ENCODE results near the gene GPR42. TPM values are rescaled to one million over a fixed set of nuclear protein-coding genes. Genes with fewer than 3 reads are reported as not detected.

GPR42 gene
- total and polyA plus RNA-seq, 2 experiments from 2014 or later = not detected

- Histone ChIP-seq H3K9me2 (replicated peaks; ENCODE audit: insufficient read depth) (no peaks in the 10 kb centered on the region), H3K79me2 (no peaks in the 10 kb centered on the region), H4K20me1 (ENCODE audit: insufficient read depth, poor library complexity, severe bottlenecking) (no peaks in the 10 kb centered on the region), H2AFZ (no peak overlapping the region), H3K9me3 (ENCODE audit: low read depth) (no peaks in the 10 kb centered on the region), H3K4me2 (no peak overlapping the region), H3K36me3 (replicated peaks; ENCODE audit: insufficient read depth, low read depth) (no peaks in the 10 kb centered on the region), H3K27ac (no peak overlapping the region), H3K4me3 (no peak overlapping the region), H3K27me3 (no peaks in the 10 kb centered on the region), H3K4me1 (ENCODE audit: insufficient read depth) (no peaks in the 10 kb centered on the region)
- no peak for TF ChIP-seq EZH2 (IDR thresholded peaks at IDR 0.05; ENCODE audit: borderline replicate concordance)
- TF ChIP-seq EZH2phosphoT487 (IDR thresholded peaks at IDR 0.05; ENCODE audit: low read depth, severe bottlenecking, unreplicated experiment) = no peak
- TF ChIP-seq, protein P1, sequence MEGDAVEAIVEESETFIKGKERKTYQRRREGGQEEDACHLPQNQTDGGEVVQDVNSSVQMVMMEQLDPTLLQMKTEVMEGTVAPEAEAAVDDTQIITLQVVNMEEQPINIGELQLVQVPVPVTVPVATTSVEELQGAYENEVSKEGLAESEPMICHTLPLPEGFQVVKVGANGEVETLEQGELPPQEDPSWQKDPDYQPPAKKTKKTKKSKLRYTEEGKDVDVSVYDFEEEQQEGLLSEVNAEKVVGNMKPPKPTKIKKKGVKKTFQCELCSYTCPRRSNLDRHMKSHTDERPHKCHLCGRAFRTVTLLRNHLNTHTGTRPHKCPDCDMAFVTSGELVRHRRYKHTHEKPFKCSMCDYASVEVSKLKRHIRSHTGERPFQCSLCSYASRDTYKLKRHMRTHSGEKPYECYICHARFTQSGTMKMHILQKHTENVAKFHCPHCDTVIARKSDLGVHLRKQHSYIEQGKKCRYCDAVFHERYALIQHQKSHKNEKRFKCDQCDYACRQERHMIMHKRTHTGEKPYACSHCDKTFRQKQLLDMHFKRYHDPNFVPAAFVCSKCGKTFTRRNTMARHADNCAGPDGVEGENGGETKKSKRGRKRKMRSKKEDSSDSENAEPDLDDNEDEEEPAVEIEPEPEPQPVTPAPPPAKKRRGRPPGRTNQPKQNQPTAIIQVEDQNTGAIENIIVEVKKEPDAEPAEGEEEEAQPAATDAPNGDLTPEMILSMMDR (IDR thresholded peaks at IDR 0.05; ENCODE audit: poor library complexity) = no peak
- DNase-seq (ENCODE audit: low spot score) = no peak
- WGBS (ENCODE audit: low lambda C conversion rate, missing lambda C conversion rate) = 61% methylated on average over 4 of the region's 4 CpGs
Observed at GRCh38 chr19:35327642-35328041, 43.2 kb upstream of the GPR42 start.

DNA sequence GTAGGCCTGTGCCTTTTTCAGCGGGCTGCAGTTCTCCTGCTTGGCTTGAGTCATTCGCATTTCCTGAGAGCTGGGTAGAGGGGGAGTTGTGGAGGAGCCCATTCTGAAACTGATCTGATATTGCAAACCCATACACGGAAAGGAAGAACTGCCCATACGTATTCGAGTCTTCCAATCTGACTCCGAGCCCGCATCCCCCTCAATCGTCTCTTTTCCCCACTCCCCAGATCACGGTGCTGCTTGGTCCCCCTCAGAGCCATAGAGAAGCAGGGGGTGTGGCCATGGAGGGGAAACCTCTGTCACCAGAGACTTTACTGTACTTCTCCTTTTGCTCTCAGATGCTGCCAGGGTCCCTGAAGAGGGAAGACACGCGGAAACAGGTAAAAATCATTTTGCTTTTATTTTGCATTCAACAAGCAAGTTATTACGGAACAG is 42.0 kb upstream of the GPR42 start, which contains the start of gene CD22:
Gene CD22 (plus strand): TSS at position 337 of the 435 bp plus-strand sequence. CDS start 2,854 bp downstream, outside the sequence.
- Histone ChIP-seq H3K4me1 (ENCODE audit: insufficient read depth) (no peaks in the 10 kb centered on the region), H3K4me2 (no peak within 1 kb of the TSS), H3K9me3 (ENCODE audit: low read depth) (no peaks in the 10 kb centered on the region), H3K27me3 (no peaks in the 10 kb centered on the region), H3K4me3 (no peak within 1 kb of the TSS), H3K27ac (no peak within 1 kb of the TSS), H3K36me3 (replicated peaks; ENCODE audit: insufficient read depth, low read depth) (no peaks in the 10 kb centered on the region), H2AFZ (no peak within 1 kb of the TSS), H4K20me1 (ENCODE audit: insufficient read depth, poor library complexity, severe bottlenecking) (no peaks in the 10 kb centered on the region), H3K9me2 (replicated peaks; ENCODE audit: insufficient read depth) (no peaks in the 10 kb centered on the region), H3K79me2 (no peaks in the 10 kb centered on the region)
- TF ChIP-seq EZH2phosphoT487 (IDR thresholded peaks at IDR 0.05; ENCODE audit: low read depth, severe bottlenecking, unreplicated experiment) = no peak
- TF ChIP-seq, protein P1 (IDR thresholded peaks at IDR 0.05; ENCODE audit: poor library complexity) = no peak
- TF ChIP-seq EZH2 (IDR thresholded peaks at IDR 0.05; ENCODE audit: borderline replicate concordance) = no peak
- no peak for DNase-seq (ENCODE audit: low spot score)
- 88% methylated on average over 12 of the region's 12 CpGs for WGBS (ENCODE audit: low lambda C conversion rate, missing lambda C conversion rate)

GRCh38 chr19:35329323-35329722 is 41.5 kb upstream of the GPR42 start:
- H3K36me3 ChIP-seq (replicated peaks; ENCODE audit: insufficient read depth, low read depth) = no peaks in the 10 kb centered on the region
- no peak overlapping the region for H2AFZ ChIP-seq
- no peaks in the 10 kb centered on the region for H4K20me1 ChIP-seq (ENCODE audit: insufficient read depth, poor library complexity, severe bottlenecking)
- no peaks in the 10 kb centered on the region for H3K27me3 ChIP-seq
- no peak overlapping the region for H3K4me3 ChIP-seq
- DNase-seq (ENCODE audit: low spot score) = no peak
- H3K79me2 ChIP-seq = no peaks in the 10 kb centered on the region
- H3K4me1 ChIP-seq (ENCODE audit: insufficient read depth) = no peaks in the 10 kb centered on the region
- no peaks in the 10 kb centered on the region for H3K9me3 ChIP-seq (ENCODE audit: low read depth)
- TF ChIP-seq EZH2phosphoT487 (IDR thresholded peaks at IDR 0.05; ENCODE audit: low read depth, severe bottlenecking, unreplicated experiment) (no peak), EZH2 (IDR thresholded peaks at IDR 0.05; ENCODE audit: borderline replicate concordance) (no peak)
- TF ChIP-seq, protein P1 (IDR thresholded peaks at IDR 0.05; ENCODE audit: poor library complexity) = no peak
- H3K9me2 ChIP-seq (replicated peaks; ENCODE audit: insufficient read depth) = no peaks in the 10 kb centered on the region
- H3K27ac ChIP-seq = no peak overlapping the region
- 82% methylated on average over 4 of the region's 4 CpGs for WGBS (ENCODE audit: low lambda C conversion rate, missing lambda C conversion rate)
- H3K4me2 ChIP-seq = no peak overlapping the region

All from hepatocyte (in vitro differentiated cells).